Activated CD4-positive, alpha-beta T cell treated with anti-CD3 and anti-CD28 coated beads for 36 hours (primary cell): Measurements from ENCODE around the gene NTN4. TPM values are rescaled to one million over a fixed set of nuclear protein-coding genes. Genes with fewer than 3 reads are reported as not detected.
"Not testable (repeated sequence)": the region's sequence is repeated elsewhere in the genome, so short reads cannot be mapped to it uniquely, and the experiment has no call there.

Source experiments
- ATAC-seq: fragments of 200-7000 bp; cut with Tn5 transposase; one replicate; pipeline ENCODE4 v1.10.0; 2021; ENCODE audit warnings: mild to moderate bottlenecking, moderate library complexity
- CTCF ChIA-PET: fragments of 350-600 bp; sonication (Branson Sonifier 250); formaldehyde crosslinking; loops from one replicate; lab custom pipeline; 2021; ENCODE audit warnings: antibody characterized with exemption; lab: Charles Lee
- POLR2A ChIA-PET: fragments of 350-600 bp; sonication (Branson Sonifier 250); formaldehyde crosslinking; loops from one replicate; lab custom pipeline; 2021; ENCODE audit warnings: antibody characterized with exemption, inconsistent platforms; lab: Charles Lee
- DNase-seq: peaks from one replicate; pipeline ENCODE4 v3.0.0-alpha.2; 2020
- H3K27ac Mint-ChIP-seq: one replicate; pipeline ENCODE4 v1.8.0; 2021; ENCODE audit warnings: mixed read lengths
- H3K27me3 Mint-ChIP-seq: one replicate; pipeline ENCODE4 v1.8.0; 2021; ENCODE audit warnings: mixed read lengths
- H3K36me3 Mint-ChIP-seq: one replicate; pipeline ENCODE4 v1.8.0; 2021; ENCODE audit warnings: low read depth, mixed read lengths
- H3K4me1 Mint-ChIP-seq: one replicate; pipeline ENCODE4 v1.8.0; 2021; ENCODE audit warnings: mixed read lengths
- H3K4me3 Mint-ChIP-seq: one replicate; pipeline ENCODE4 v1.8.0; 2021; ENCODE audit warnings: mild to moderate bottlenecking, moderate library complexity, mixed read lengths
- H3K9me3 Mint-ChIP-seq: one replicate; pipeline ENCODE4 v1.8.0; 2021; ENCODE audit warnings: low read depth, mixed read lengths
- intact Hi-C, 2 experiments: fragments of 100-400 bp; cut with DNase I in 1 of 2; cut with micrococcal nuclease in 1 of 2; formaldehyde crosslinking; loops; one replicate each; pipeline versions ENCODE4 v1.14.2 to v1.15.1; 2022 to 2024; cut with DNase I, micrococcal nuclease
- total RNA-seq, 2 experiments: library from RNA; stranded (reverse); gene quantifications; one replicate each; pipeline ENCODE4 v1.2.3, GENCODE V29; 2021

NTN4 gene
- total RNA-seq, 2 experiments from 2014 or later: not detected

- Mint-ChIP-seq H3K36me3 (no peaks in the 10 kb centered on the region), H3K27me3 (no peaks in the 10 kb centered on the region), H3K9me3 (no peaks in the 10 kb centered on the region), H3K4me1 (no peaks in the 10 kb centered on the region), H3K4me3 (no peak overlapping the region), H3K27ac (no peak overlapping the region)
- intact Hi-C loops: no loop called here
- ATAC-seq (no peak), DNase-seq (no peak)
- ChIA-PET CTCF (no interaction called here), POLR2A (no interaction called here)
Measured at GRCh38 chr12:95674163-95674562, 116.4 kb downstream of the NTN4 start.

DNA sequence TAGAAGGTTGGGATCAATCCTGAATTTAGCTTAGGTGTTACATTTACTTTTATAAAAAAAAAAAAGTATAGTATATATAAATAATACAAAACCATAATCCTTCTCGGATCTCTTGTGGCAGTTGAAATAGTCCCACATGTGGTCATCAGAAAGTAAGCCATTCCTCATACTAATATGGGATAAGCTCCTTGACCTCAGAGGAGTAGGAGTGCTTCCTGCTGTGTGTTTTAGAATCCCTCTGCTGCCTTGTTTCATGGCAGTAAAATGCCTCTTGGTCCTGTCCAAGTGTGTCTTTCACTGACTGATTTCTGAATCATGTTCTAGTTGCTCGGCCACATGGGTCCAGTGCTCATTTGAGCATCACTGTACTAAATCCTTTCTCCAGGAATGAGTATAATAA, 117.0 kb downstream of the NTN4 start:
- H3K27ac Mint-ChIP-seq: no peak overlapping the region
- no peaks in the 10 kb centered on the region for H3K9me3 Mint-ChIP-seq
- H3K4me3 Mint-ChIP-seq: no peak overlapping the region
- DNase-seq: no peak
- H3K4me1 Mint-ChIP-seq: no peaks in the 10 kb centered on the region
- ChIA-PET CTCF (no interaction called here), POLR2A (no interaction called here)
- no peaks in the 10 kb centered on the region for H3K36me3 Mint-ChIP-seq
- no peak for ATAC-seq
- H3K27me3 Mint-ChIP-seq: no peaks in the 10 kb centered on the region
- intact Hi-C loops: no loop called here

GRCh38 chr12:95672166-95672565, 118.4 kb downstream of the NTN4 start:
- H3K4me3 Mint-ChIP-seq: no peak overlapping the region
- intact Hi-C loops: no loop called here
- ATAC-seq: no peak
- no peak overlapping the region for H3K27ac Mint-ChIP-seq
- no peaks in the 10 kb centered on the region for H3K4me1 Mint-ChIP-seq
- H3K9me3 Mint-ChIP-seq: no peaks in the 10 kb centered on the region
- DNase-seq: no peak
- no peaks in the 10 kb centered on the region for H3K27me3 Mint-ChIP-seq
- POLR2A ChIA-PET: no interaction called here
- no peaks in the 10 kb centered on the region for H3K36me3 Mint-ChIP-seq
- CTCF ChIA-PET: no interaction called here

DNA sequence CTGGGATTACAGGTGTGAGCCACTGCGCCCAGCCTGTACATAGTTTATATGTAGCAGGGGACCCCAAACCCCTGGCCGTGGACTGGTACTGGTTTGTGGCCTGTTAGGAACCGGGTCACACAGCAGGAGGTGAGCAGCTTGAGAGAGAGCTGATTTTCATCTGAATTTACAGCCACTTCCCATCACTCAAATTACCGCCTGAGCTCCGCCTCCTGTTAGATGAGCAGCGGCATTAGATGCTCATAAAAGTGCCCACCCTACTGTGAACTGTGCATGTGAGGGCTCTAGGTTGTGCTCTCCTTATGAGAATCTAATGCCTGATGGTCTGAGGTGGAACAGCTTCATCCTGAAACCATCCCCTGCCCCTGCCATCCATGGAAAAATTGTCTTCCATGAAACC, 119.3 kb downstream of the NTN4 start:
- intact Hi-C loops: no loop called here
- no peaks in the 10 kb centered on the region for H3K36me3 Mint-ChIP-seq
- POLR2A ChIA-PET: no interaction called here

GRCh38 chr12:95663525-95663924, 127.0 kb downstream of the NTN4 start:
- Mint-ChIP-seq H3K9me3 (no peaks in the 10 kb centered on the region), H3K27me3 (peaks cover 9% of the 10 kb centered on the region), H3K4me1 (no peaks in the 10 kb centered on the region), H3K27ac (no peak overlapping the region), H3K36me3 (no peaks in the 10 kb centered on the region), H3K4me3 (no peak overlapping the region)
- DNase-seq: no peak
- intact Hi-C loops: no loop called here
- POLR2A ChIA-PET: no interaction called here
- ATAC-seq: no peak
- CTCF ChIA-PET: no interaction called here

More for the DNA sequence above, 119.3 kb downstream of the NTN4 start:
- Mint-ChIP-seq H3K27me3 (no peaks in the 10 kb centered on the region), H3K4me3 (no peak overlapping the region), H3K4me1 (no peaks in the 10 kb centered on the region), H3K9me3 (no peaks in the 10 kb centered on the region), H3K27ac (no peak overlapping the region)
- CTCF ChIA-PET: no interaction called here
- ATAC-seq (no peak), DNase-seq (no peak)

GRCh38 chr12:95661360-95661759, 129.2 kb downstream of the NTN4 start:
- DNase-seq: no peak
- ChIA-PET POLR2A (no interaction called here), CTCF (interaction anchor here (0.5 to 0.6 kb wide), 2 partner anchors 28 to 127 kb away, joined by 3 read pairs; no protein-coding TSS in a partner anchor)
- H3K9me3 Mint-ChIP-seq: no peaks in the 10 kb centered on the region
- intact Hi-C loops: no loop called here
- no peaks in the 10 kb centered on the region for H3K4me1 Mint-ChIP-seq
- no peaks in the 10 kb centered on the region for H3K36me3 Mint-ChIP-seq
- no peak overlapping the region for H3K4me3 Mint-ChIP-seq
- H3K27me3 Mint-ChIP-seq: peaks cover 14% of the 10 kb centered on the region
- no peak overlapping the region for H3K27ac Mint-ChIP-seq
- ATAC-seq: no peak

DNA sequence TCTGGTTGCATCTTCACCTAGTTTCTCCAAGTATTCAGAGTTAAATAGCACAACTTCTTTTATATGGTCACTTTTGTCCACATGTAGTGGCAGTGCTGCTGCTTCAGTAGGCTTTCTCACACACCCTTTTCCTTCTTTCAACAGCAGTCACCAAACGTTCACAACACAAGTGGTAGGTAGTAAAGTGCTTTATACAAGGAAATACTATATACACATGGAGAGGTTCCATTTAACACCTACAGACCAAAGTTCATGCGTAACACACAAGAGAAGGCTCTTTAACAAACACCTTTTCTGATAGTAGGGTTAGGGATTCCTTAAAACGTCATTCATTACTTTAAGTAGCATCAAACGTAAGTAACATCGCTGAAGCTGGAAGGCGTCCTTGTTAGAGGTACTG, 132.2 kb downstream of the NTN4 start:
- intact Hi-C loops: no loop called here
- DNase-seq (no peak), ATAC-seq (no peak)

GRCh38 chr12:95654665-95655064, 135.9 kb downstream of the NTN4 start:
- intact Hi-C loops, DNase-seq, H3K36me3 Mint-ChIP-seq, H3K27ac Mint-ChIP-seq, H3K4me3 Mint-ChIP-seq, POLR2A ChIA-PET, H3K27me3 Mint-ChIP-seq, ATAC-seq, H3K9me3 Mint-ChIP-seq, H3K4me1 Mint-ChIP-seq, CTCF ChIA-PET: not testable (repeated sequence)

More for the DNA sequence above, 132.2 kb downstream of the NTN4 start:
- peaks cover 3% of the 10 kb centered on the region for H3K9me3 Mint-ChIP-seq
- no peak overlapping the region for H3K27ac Mint-ChIP-seq
- CTCF ChIA-PET: no interaction called here
- POLR2A ChIA-PET: no interaction called here
- no peaks in the 10 kb centered on the region for H3K36me3 Mint-ChIP-seq
- peaks cover 13% of the 10 kb centered on the region for H3K27me3 Mint-ChIP-seq
- H3K4me3 Mint-ChIP-seq: no peak overlapping the region
- H3K4me1 Mint-ChIP-seq: peaks cover 3% of the 10 kb centered on the region

- Mint-ChIP-seq H3K9me3 (peaks cover 3% of the 10 kb centered on the region), H3K4me1 (peaks cover 3% of the 10 kb centered on the region), H3K27me3 (peaks cover 7% of the 10 kb centered on the region), H3K27ac (no peak overlapping the region), H3K4me3 (no peak overlapping the region), H3K36me3 (no peaks in the 10 kb centered on the region)
- intact Hi-C loops: no loop called here
- ATAC-seq: peak; percentile 57
- ChIA-PET CTCF (no interaction called here), POLR2A (no interaction called here)
- DNase-seq: peak; percentile 9
Measured at GRCh38 chr12:95653771-95654546, 136.6 kb downstream of the NTN4 start.

DNA sequence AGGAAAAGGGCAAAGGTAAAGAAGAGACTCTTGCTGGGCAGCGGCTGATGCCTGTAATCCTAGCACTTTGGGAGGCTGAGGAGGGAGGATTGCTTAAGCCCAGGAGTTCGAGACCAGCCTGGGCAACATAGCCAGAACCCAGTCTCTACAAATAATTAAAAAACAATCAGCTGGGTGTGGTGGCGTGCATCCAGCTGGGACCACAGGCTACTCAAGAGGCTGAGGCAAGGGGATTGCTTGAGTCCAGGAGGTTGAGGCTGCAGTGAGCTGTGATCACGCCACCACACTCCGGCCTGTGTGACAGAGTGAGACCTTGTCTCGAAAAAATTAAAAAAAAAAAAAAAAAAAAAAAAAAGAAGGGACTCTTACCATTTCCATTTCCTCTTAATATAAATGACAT, 138.9 kb downstream of the NTN4 start:
- POLR2A ChIA-PET: no interaction called here
- no peak for DNase-seq
- Mint-ChIP-seq H3K4me1 (peaks cover 3% of the 10 kb centered on the region), H3K27ac (no peak overlapping the region), H3K36me3 (no peaks in the 10 kb centered on the region), H3K9me3 (peaks cover 3% of the 10 kb centered on the region), H3K4me3 (no peak overlapping the region), H3K27me3 (peaks cover 3% of the 10 kb centered on the region)
- intact Hi-C loops: no loop called here
- CTCF ChIA-PET: no interaction called here
- ATAC-seq: no peak

- ChIA-PET CTCF (no interaction called here), POLR2A (no interaction called here)
- Mint-ChIP-seq H3K27me3 (peaks cover under 1% of the 10 kb centered on the region), H3K27ac (no peak overlapping the region), H3K4me1 (peaks cover under 1% of the 10 kb centered on the region), H3K9me3 (peaks cover under 1% of the 10 kb centered on the region), H3K4me3 (no peak overlapping the region), H3K36me3 (no peaks in the 10 kb centered on the region)
- intact Hi-C loops: no loop called here
- no peak for DNase-seq
- ATAC-seq: no peak
Measured at GRCh38 chr12:95648990-95649791, 141.4 kb downstream of the NTN4 start.

DNA sequence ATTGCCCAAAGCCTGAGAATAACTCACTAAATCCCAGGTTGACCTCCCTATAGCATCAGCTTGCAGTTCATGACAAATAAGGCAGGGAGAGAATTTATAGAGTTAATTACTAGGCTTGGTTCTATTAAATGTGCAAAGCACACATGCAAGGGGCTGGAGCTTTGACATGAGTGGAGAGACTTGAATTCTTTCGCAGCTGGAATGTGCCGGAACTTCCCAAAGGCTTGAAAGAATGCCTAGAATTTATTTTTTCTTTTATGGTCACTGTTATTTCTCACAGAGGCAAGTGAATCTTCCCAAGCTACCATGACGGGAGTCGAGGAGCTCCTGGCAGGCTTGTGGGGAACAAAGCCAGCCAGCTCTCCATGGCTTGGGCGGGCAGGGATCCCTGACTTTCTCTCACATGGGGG, 143.8 kb downstream of the NTN4 start:
- DNase-seq: no peak
- intact Hi-C loops: no loop called here
- no peak for ATAC-seq
- Mint-ChIP-seq H3K27me3 (no peaks in the 10 kb centered on the region), H3K4me1 (no peaks in the 10 kb centered on the region), H3K36me3 (no peaks in the 10 kb centered on the region), H3K27ac (no peak overlapping the region), H3K9me3 (no peaks in the 10 kb centered on the region), H3K4me3 (no peak overlapping the region)
- POLR2A ChIA-PET: no interaction called here
- CTCF ChIA-PET: no interaction called here
